Colon (tissue), 2 donors: Measurements from ENCODE around the gene OR4F6.
"Not testable (repeated sequence)": the region's sequence is repeated elsewhere in the genome, so short reads cannot be mapped to it uniquely, and the experiment has no call there.

Source experiments
- FAIRE-seq: peaks from 2 replicates; lab custom pipeline; 2012; peaks lifted over from hg19 to GRCh38; lab: Jason Lieb, UNC
- donor health status: control.
- donor health status: control.

OR4F6 gene, protein sequence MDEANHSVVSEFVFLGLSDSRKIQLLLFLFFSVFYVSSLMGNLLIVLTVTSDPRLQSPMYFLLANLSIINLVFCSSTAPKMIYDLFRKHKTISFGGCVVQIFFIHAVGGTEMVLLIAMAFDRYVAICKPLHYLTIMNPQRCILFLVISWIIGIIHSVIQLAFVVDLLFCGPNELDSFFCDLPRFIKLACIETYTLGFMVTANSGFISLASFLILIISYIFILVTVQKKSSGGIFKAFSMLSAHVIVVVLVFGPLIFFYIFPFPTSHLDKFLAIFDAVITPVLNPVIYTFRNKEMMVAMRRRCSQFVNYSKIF

DNA sequence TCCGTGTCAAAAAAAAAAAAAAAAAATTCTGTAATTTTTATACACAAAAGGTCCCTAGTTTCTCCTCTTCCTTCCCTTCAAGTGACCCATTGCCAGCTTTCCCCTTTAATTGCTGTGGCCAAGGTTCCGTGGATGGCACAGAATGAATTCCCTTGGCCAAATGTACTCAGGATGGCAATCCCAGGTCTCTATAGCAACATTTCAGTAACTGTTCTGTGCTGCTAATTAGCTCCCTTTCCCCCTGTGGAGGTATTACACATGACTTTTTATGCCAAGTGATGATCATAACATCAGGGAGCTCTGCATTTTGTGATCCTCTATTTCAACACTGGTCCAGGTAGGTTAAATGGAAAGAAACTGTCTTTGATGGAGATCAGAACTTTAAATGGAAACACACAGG, at the start of gene OR4F6:
Gene OR4F6 (plus strand): TSS at position 301 of the 400 bp plus-strand sequence. CDS start 2,211 bp downstream, outside the sequence.
- no peak for FAIRE-seq

DNA sequence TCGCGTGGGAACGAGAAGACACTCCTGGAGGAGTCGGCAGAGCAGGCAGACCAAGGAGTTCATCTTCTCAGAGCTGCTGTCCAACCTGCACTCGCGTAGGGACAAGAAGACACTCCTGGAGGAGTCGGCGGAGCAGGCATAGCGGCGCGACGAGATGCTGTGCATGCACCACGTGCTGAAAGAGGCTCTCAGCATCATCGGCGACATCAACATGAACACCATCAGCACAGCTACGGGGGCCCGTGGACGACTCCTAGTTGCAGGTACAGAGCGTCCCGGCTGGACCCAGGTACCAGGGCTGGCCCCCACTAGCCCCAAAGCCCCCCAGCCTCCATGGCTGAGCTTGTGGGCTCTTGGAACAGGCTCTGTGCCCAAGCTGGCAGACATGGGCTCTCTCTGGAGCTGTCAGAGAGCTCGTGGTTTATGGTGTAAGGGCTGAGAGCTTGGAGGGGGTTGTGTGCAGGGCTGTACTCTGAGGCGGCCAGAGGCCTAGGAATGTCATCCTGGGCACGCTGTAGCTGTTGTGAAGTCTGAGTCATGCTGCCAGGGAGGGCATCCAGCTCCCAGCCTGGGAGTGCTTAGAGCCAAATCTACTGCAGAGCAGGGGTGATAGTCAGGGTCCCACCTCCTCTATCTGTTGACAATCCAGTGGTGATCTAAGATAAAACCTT, 38.5 kb upstream of the OR4F6 start:
- FAIRE-seq, result not testable (repeated sequence)

DNA sequence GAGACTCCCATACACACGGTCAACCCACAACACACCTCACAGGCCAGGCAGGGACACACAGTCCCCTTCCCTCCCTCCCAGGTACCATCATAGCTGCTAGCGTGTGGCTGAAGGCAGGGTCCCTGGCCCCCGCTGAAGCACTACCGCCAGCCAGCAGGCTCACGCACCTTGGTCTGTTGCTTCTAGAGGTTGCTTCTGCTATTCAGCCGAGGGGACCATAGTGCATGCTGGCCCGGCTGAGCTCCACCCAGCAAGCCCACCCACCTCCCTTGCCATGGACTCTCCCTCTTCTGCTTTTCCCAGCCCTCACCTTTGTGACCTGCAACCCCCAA, 38.0 kb upstream of the OR4F6 start:
- FAIRE-seq, result not testable (repeated sequence)

DNA sequence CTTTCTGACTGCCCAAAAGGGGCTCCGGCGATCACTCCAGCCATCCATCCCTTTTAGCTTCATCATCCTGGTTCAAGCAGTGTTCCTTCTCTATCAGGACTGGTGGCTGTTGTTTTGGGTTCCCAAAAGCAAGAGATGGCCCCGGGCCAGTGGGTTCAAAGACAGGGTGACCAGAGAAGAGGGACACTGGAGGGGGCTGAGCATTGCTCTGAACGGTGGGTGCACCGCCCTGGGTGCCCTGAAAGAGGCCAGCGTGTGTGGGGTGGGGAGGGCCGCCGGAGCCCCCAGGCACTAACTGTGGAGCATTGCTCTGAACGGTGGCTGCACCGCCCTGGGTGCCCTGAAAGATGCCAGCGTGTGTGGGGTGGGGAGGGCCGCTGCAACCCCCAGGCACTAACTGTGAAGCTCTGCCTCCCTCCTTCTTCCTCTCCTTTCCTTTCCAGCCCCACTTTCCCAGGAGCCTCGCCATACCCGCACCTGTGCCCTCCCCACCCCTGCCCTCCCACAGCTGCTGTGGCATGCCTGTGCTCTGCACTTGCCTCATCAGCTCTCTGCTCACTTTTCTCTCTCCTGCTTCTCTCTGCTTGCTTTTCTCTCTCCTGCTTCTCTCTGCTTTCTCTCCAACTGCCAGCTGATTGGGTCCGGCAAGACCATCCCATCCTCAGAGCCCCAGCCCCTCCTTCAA, 37.4 kb upstream of the OR4F6 start:
- FAIRE-seq, result no peak

DNA sequence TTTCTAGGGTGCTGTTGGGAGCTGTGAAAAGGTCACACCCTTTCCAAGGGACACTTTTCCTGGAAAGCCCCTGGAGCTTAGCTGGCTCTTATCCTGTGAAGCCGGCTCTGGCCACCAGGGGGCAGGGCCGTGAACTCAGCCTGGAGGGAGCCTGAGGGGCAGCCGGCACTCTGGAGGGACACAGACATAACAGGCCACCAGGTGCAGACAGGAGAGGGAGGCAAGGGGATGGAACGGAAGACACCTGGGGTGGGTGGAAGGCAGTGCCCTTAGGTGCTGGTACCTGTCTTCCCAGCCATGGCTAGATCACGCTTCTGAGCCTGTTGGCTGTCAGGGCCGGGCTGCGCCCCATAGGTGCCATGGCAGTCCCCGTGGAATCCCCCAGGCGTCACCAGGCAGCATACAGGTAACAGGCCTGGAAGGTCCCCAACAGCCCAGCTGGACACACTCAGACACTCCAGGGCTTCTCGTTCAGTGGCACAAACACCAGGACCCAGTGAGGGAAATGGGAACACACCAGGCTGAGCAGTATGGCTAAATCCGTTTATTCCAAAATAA, 36.1 kb upstream of the OR4F6 start:
- not testable (repeated sequence) for FAIRE-seq

DNA sequence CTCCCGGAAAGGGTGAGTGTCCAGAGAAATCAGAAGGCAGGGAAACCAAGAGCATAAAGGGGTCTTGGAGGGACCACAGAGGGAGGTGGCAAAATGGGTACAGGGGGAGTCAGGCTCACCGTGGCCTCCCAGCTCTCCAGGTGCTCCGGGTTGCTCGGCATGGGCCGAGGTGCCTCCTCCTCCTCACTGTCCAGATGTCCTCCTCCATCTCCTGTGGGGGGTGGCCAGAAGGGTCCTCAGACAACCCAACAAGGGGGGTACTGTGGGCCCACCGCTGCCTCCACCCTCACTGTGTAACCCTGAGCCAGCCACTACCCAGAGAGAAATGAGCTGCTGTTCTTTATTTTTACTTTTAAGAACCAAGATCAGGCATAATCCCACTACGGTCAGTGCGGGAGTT, 30.4 kb upstream of the OR4F6 start:
- FAIRE-seq, result no peak

DNA sequence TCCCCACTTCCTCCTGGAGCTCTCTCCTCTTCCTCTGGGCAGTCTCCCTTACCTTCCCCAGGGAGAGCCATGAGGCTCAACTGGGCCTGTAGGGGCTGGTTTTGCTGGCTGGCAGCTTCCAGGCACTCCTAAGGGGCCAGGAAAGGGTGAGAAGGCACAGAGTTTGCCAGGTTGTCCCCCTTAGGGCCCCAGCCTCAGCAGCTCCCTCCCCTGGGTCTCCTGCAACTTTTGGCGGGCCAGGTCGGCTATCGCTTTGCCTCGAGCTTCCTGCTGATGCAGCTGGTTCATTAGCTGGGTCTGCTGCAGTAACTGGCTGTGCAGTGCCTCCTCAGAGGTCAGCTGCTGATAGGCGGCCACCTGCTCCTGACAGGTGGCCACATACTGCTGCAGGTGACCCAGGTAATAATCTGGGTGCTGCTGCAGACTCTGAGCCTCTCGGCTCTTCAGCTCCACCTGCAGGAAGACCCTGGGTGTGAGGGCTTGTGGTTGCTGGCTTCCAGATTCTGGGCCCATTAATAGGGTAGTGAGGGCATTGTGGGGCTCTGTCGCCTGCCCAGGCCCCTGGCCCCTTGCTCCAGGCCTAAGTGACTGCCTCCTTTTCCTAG, 29.7 kb upstream of the OR4F6 start:
- FAIRE-seq, result no peak

DNA sequence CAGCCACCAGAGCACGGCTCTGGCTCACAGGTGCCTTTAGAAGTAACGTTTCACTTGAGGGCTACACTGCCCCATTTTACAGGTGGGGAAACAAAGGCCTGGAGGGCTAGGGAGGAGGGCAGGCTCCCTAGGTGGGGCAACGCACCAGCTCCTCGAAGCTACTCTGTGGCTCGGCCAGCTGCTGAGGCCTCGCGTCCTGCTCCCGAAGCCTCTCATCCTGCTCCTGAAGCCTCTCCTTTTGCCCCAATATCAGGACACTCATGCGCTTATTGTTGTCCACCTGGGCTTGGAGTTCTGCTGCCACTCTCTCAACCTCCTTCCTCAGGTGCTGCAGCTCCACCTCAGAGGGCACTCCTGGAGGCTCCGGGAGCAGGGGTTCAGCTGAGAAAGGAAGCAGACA, 28.2 kb upstream of the OR4F6 start:
- FAIRE-seq, result no peak

DNA sequence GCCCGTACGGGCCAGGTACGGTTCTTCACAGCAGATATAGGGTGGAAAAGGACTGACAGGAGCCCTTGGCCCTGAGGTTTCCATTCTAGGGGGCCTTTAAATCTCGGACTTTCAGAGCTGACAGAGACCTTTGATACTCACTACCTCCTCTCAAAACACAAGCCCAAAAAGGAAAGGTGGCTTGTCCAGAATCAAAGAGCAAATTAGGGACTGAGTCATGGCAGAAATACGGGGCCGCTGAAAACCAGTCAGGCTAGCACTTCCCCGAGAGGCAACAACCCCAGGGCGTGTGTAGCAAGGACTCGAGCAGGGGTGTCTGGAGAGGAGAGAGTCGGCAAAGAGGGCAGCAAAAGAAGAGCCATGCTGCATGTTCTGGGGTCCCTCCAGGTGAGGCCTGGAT, 24.7 kb upstream of the OR4F6 start:
- not testable (repeated sequence) for FAIRE-seq

DNA sequence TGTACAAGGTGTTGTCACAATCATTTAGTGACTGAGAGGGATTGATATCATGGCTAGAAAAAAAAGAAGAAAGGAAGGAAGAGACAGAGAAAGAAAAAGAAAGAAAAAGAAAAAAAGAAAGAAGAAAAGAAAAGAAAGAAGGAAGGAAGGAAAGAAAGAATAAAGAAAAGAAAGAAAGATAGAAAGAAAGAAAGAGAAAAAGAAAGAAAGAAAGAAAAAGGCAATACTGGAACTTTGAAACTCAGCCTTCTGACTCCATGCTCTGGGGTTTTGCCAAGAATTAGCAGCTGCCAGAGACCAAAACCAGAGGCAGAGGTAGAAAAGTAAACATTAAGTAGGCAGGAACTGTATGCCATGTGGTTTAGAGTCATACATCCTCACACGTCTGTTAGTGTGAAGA, 23.1 kb upstream of the OR4F6 start:
- not testable (repeated sequence) for FAIRE-seq

DNA sequence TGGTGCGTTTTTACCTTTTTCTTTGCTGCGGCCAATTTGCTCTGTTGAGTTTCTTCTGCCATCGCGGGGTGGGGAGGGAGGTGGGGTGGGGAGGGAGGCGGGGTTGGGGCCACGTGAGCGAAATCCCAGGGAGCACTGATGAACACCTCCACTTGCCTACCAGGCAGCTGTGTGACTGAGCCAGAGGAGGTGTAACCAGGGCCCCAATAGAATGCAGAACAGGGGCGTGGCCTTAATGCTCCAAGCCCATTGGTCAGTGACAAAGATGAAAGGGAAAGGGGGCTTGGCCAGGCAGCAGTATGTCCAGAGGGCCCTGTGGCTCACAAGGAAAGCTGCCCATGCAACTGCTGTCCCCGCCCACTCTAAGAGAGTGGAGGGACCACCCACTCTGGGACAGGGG, 21.4 kb upstream of the OR4F6 start:
- no peak for FAIRE-seq

DNA sequence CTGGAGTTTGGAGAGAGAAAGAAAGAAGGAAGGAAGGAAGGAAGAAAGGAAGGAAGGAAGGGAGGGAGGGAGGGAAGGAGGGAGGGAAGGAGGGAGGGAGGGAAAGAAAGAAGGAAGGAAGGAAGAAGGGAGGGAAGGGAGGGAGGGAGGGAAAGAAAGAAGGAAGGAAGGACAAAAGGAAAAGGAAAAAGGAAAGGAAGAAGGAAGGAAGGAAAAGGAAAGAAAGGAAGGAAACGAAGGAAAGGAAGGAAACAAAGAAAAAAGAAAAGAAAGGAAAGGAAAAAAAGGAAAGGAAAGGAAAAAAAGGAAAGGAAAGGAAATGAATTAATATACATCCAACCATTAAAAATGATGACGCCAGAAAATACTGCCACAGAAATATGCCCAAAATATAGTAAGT, 18.7 kb upstream of the OR4F6 start:
- FAIRE-seq, result no peak

DNA sequence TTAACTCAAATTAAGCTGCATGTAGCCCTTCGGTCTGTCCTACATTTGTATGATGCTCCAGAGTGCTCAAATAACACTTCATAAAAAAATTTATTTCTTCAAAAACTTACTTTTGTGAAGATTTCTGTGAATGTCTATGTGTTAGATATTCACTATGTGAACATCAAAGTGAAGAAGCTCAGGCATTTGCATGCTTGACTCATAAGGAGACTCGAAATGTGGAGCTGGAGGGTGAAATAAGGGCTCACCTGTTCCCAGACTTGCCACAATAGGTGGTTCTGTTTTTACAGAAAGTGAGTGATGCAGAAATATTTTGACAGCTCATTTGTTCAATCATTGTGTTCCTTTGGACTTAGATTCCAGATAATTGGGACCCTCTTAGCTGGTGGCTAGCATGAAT, 16.9 kb upstream of the OR4F6 start:
- FAIRE-seq, result not testable (repeated sequence)

DNA sequence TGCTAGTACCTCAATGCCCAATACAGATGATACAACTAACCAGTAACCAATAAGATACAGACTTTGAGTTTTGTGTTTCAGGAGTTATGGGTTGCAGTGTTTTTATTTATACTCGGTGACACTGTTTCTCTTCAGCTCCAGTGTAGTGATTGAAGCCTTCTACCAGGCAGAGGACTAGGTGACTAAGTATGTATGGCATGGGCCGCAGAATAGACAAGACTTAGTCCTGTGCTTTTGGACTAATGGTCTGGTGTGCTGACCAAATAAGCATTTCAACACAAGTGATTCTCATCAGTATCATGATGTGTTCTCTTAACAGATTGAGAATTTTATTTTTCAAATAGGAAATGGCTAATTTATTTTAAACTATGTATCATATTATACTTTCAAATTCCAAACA, 15.3 kb upstream of the OR4F6 start:
- not testable (repeated sequence) for FAIRE-seq

DNA sequence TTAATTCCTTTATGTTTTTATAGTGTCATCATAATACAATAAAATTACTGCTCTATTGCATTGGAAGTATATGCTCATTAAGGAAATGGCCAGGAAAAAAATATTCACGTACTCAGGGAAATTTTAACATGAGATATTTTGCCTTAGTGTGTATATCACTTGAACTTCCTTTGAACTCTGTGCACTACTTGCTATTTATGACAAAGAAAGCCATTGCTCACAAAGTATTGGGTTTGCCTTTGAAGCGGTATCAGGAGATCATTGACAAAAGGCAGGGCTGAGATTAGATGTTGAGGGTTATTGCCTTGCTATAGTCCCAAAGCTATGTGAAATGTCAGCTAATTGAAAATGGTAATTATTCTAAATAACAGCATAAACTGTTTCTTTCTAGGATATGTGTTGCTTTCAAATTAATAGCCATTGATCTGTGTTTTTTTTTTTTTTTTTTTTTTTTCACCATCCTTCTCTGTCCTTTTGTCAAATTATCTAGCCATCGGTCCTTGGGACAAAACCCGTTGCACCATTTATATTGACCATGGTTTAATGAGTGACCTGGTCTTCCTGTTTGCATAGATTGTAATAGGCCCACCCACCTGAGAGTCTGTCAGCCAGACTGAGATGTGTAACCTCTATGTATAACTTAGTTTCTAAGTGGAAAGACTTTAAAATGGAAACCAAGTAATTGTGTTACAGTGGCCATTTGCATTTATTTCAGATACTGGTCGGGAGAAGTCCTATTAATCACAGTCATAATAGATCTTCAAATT, 14.6 kb upstream of the OR4F6 start:
- peak; percentile 91 for FAIRE-seq

DNA sequence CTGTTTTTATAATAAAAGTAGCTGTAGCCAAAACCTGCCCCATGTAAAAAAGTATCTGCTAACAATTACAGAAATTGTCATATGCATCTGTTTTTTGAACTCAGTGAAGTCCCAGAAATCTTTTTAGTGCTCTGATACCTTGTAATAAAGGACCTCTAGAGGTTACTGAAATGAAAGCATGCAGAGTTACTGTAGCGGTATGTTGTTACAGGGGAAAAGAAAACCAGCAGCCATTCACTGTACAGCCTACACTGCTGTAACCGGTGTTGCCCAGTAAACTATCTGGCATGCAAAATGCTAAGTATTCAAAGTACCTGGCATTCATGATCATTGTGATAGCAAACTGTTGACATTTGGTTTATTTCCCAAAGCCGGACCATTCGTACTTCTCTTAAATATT, 12.6 kb upstream of the OR4F6 start:
- FAIRE-seq, result not testable (repeated sequence)

DNA sequence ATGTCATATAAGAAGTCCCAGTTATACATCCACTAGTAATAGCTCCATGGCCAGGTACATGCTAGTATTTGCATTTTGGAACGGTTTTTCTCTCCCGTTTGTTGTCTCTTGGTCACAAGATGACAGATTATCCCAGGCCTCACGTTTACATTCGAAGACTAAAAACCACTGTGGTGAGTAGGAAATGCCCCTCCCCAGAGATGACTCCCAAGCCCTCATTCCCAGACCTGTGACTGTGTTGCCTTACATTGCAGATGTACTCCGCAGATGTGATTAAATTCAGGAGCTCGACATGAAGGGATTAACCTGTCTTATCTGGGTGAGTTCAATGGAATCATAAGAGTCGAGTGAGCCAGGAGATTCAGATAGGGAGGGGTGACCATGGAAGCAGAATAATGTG, 9.3 kb upstream of the OR4F6 start:
- FAIRE-seq, result not testable (repeated sequence)

DNA sequence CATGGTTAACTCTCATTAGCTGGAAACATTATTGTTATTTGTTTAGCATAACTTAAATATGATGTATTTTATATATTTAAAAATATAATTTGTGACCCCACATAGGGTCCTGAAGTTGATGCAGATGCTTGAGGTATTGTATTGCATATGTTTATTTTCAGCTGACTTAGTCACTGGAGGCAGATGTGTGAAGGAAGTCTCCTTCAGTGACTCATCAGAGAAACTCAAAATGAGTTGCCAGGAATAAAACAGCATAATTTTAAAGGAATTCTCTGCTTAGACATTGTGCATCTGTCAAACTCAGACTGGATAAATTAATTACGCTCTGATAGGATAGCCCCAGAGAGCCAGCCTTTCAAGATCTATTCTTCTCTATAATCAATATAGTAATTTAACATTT, 7.9 kb upstream of the OR4F6 start:
- no peak for FAIRE-seq

DNA sequence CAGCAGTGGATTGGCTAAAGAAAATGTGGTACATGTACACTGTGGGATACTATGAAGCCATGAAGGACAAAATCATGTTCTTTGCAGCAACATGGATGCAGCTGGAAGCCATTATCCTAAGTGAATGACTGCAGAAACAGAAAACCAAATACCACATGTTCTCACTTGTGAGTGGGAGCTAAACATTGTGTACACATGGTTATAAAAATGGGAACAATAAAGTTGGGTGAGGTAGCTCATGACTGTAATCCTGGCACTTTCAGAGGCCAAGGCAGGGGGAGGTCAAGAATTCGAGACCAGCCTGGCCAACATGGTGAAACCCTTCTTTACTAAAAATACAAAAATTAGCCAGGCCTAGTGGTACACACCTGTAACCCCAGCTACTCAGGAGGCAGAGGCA, 3.6 kb upstream of the OR4F6 start:
- FAIRE-seq, result no peak

DNA sequence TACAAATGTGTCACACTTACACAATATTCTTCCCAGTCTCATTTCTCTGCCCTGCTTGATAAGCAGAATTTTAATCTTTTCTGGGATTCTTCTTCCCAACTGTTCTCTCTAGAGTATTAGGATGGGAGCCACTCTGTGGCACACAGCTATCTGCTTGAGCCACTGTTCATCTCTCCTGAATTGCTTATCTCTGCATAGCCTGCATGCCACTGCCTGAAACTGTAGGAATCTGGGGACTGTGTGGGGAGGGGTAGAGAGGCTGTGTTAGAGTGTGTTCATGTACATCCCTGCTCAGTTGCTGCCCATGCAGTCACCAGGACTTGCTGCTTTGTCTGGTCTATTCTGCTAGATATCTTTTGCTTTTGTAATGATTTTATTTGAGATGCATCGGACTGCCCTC, 2.3 kb upstream of the OR4F6 start:
- no peak for FAIRE-seq

DNA sequence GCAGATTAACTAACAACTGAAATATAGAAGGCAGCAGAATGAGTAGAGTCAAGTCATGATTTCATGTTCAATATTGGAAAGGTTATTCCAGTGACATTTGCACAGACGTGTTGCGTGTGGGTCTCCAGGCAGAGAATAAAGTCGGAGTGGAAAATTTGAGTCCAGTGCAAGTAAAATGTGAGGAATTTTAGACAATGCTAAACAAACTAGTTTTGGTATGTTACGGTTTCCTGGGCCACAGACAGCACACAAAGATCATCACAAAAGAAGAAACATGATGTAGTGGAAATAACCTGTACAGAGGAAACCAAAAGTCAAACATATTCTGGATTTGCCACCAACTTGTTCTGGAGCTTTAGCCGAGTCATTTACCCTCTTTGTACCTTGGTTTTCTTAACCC, 367 bp downstream of the OR4F6 start:
- no peak for FAIRE-seq

DNA sequence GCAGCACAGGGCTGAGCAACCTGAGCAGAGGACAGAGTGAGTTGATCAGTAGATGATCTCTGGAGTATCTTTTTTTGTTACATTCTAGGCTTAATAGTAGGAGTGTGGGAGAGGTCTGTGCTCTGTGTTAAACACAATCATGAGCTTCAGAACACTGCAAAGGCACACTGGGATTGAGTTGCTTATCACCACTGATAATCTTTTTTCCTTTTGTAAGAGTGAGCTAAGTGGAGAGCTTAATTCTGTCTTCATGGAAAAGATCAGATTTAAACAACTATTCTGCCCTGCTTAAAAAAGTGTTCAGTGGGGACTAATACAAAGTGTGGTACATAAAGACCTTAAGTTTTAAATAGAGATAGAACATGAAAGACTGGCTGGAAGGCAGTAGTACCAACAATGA, 1.1 kb downstream of the OR4F6 start:
- FAIRE-seq, result no peak
